ENCODE measurements around the gene ZBTB32.

Gene ZBTB32

DNA sequence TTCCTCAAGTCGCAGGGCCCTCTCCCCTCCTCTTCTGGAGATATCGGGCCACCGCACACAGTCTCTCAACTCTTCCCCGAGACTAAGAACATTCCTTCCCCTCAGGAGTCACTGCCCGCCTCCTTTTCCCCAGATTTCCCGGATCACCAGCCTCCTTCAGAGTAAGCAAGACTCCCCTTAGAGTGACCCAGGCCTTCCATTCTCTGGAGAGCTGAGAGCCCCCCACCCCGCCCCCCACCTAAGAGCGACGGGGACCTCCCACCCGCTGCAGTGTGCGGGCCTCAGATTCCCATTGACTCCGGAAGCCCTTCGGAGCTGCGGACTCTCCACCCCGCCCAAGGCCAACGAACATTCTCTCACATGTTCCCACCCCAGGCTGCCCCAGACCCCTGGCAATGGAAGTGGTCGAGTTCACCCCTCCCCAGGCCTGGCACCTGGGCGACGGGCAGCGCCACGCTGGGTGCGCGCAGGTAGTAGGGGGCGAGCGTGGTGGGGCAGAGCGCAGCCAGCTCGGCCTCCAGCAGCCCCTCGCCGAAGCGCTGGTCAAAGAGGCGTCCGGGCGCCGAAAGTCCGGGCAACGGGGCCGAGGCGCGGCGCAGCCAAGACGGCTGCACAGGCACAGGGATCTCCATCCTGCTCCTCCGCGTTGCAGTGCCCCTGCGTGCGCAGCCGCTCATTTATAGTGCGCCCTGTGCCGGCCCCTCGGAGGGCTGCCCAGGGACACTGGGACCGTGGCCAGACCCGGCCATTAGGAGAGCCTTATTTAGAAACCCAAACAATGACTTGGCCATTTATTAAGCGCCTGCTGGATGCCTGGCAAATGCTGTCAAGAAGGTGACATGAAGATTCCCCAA lies 52.2 kb downstream of the ZBTB32 start, which contains the start of gene HSPB6:
Gene HSPB6 (minus strand): TSS at position 653 of the 854 bp plus-strand sequence. CDS start 21 bp downstream, at position 632.
- peaks cover 17% of the 10 kb centered on the region for H3K27me3 Mint-ChIP-seq (ENCODE audit: low read depth, poor library complexity)

DNA sequence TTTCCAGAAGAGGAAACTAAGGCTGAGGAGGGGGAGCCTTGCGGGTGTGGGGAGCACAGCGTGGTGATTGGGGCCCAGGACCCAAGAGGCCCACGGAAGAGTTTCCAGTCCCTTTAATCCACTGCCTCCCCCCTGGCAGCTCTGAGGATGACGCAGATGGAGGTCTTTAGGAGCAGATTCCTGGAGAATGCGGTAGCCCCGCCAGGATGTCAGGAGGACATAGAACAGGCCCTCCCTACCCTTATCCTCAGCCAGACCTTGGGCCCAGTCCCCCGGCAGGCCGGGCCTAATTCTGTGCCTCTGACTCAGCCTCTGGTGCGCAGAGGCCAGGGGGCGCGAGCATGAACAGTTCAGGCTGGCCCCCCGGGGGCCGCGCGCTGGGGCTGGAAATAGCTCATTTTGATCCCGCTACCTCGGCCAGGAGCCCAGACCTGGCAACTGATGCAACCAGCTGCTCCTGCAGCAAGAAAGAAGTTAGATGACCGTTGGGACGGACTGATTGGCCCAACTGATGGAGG lies 52.9 kb downstream of the ZBTB32 start:
- DNase-seq, result peak; percentile 29
- Mint-ChIP-seq H3K4me3 (peak overlapping the region; percentile 91), H3K27ac (peak overlapping the region; percentile 79), H3K9me3 (no peaks in the 10 kb centered on the region), H3K27me3 (ENCODE audit: low read depth, poor library complexity) (peaks cover 17% of the 10 kb centered on the region), H3K36me3 (ENCODE audit: low read depth) (peaks cover 22% of the 10 kb centered on the region), H3K4me1 (peaks cover 36% of the 10 kb centered on the region)
- no peak for TF ChIP-seq CTCF (IDR thresholded peaks at IDR 0.05)

More for the DNA sequence above, 52.2 kb downstream of the ZBTB32 start, which contains the start of gene HSPB6:
- Mint-ChIP-seq H3K9me3 (no peaks in the 10 kb centered on the region), H3K36me3 (ENCODE audit: low read depth) (peaks cover 16% of the 10 kb centered on the region), H3K4me3 (peak within 1 kb of the TSS; percentile 91), H3K27ac (peak within 1 kb of the TSS; percentile 79), H3K4me1 (peaks cover 36% of the 10 kb centered on the region)
- no peak for DNase-seq
- no peak for TF ChIP-seq CTCF (IDR thresholded peaks at IDR 0.05)

- Mint-ChIP-seq H3K4me1 (peaks cover 36% of the 10 kb centered on the region), H3K4me3 (peak within 1 kb of the TSS; percentile 91)
Measured at GRCh38 chr19:35757749-35758608, 53.6 kb downstream of the ZBTB32 start, which contains the start of gene PROSER3. PROSER3 (plus strand) TSS chr19:35758176; CDS start chr19:35758216, 40 bp downstream.

GRCh38 chr19:35759697-35760096 lies 55.3 kb downstream of the ZBTB32 start:
- TF ChIP-seq CTCF (IDR thresholded peaks at IDR 0.05), result no peak
- Mint-ChIP-seq H3K4me1 (peaks cover 35% of the 10 kb centered on the region), H3K36me3 (ENCODE audit: low read depth) (peaks cover 23% of the 10 kb centered on the region), H3K27me3 (ENCODE audit: low read depth, poor library complexity) (peaks cover 12% of the 10 kb centered on the region), H3K27ac (no peak overlapping the region), H3K9me3 (no peaks in the 10 kb centered on the region), H3K4me3 (peak overlapping the region; percentile 91)
- DNase-seq, result no peak

More at GRCh38 chr19:35757749-35758608, 53.6 kb downstream of the ZBTB32 start, which contains the start of gene PROSER3:
- peaks cover 17% of the 10 kb centered on the region for H3K27me3 Mint-ChIP-seq (ENCODE audit: low read depth, poor library complexity)
- no peak for TF ChIP-seq CTCF (IDR thresholded peaks at IDR 0.05)
- peaks cover 23% of the 10 kb centered on the region for H3K36me3 Mint-ChIP-seq (ENCODE audit: low read depth)
- DNase-seq, result peak; percentile 97
- H3K9me3 Mint-ChIP-seq, result no peaks in the 10 kb centered on the region
- H3K27ac Mint-ChIP-seq, result peak within 1 kb of the TSS; percentile 79

- no peak for TF ChIP-seq CTCF (IDR thresholded peaks at IDR 0.05)
- Mint-ChIP-seq H3K4me3 (no peak overlapping the region), H3K27ac (no peak overlapping the region), H3K9me3 (no peaks in the 10 kb centered on the region), H3K4me1 (peaks cover 31% of the 10 kb centered on the region), H3K27me3 (ENCODE audit: low read depth, poor library complexity) (peaks cover 6% of the 10 kb centered on the region), H3K36me3 (ENCODE audit: low read depth) (peaks cover 21% of the 10 kb centered on the region)
- no peak for DNase-seq
Measured at GRCh38 chr19:35760711-35761349, 56.5 kb downstream of the ZBTB32 start.
